GM12892 (cell line): ENCODE results near the gene VAMP3. TPM values are rescaled to one million over a fixed set of nuclear protein-coding genes. Genes with fewer than 3 reads are reported as not detected.

ENCODE experiments used
- DNase-seq: peaks from one replicate; pipeline ENCODE4 v3.0.0; 2011; ENCODE audit not compliant: insufficient read length
- FAIRE-seq: peaks from 2 replicates; lab custom pipeline; 2011; peaks lifted over from hg19 to GRCh38; lab: Jason Lieb, UNC
- POLR2A ChIP-seq: IDR thresholded peaks from 2 replicates; pipeline ENCODE4 v1.6.1; 2011; ENCODE audit warnings: low read depth, low read length, control low read depth
- POLR2AphosphoS5 ChIP-seq: IDR thresholded peaks from 2 replicates; pipeline ENCODE4 v1.6.1; 2011; ENCODE audit warnings: low read depth, low read length, control low read depth
- TAF1 ChIP-seq: IDR thresholded peaks from 2 replicates; pipeline ENCODE4 v1.6.1; 2011; ENCODE audit warnings: low read depth, mild to moderate bottlenecking, control low read depth, low read length, borderline replicate concordance
- polyA plus RNA-seq: library from polyadenylated mRNA; unstranded; fragments of >200 nt; gene quantifications from one replicate; pipeline ENCODE4 v1.2.1, GENCODE V29; 2012; ENCODE audit warnings: missing spikeins, inconsistent platforms; ENCODE audit not compliant: missing spikeins

Gene VAMP3
- 8.5 TPM for polyA plus RNA-seq

GRCh38 chr1:7770997-7771822, at the start of gene VAMP3:
Gene VAMP3, plus strand, starts transcription at chr1:7771296. Its CDS starts 88 bp downstream, at chr1:7771384.
- DNase-seq (peak; percentile 91), FAIRE-seq (peak; percentile 98)
- TF ChIP-seq POLR2A = peak; percentile 59; the same call in 1 of the 2 replicates
- no peak for TF ChIP-seq TAF1

- FAIRE-seq (no peak), DNase-seq (no peak)
- TF ChIP-seq TAF1 (no peak), POLR2A (no peak), POLR2AphosphoS5 (no peak)
These were observed 49.0 kb upstream of the VAMP3 start for GRCh38 chr1:7721940-7722669.

- TF ChIP-seq POLR2AphosphoS5 (no peak), POLR2A (no peak), TAF1 (no peak)
- DNase-seq (no peak), FAIRE-seq (no peak)
These were observed 48.5 kb upstream of the VAMP3 start for GRCh38 chr1:7722670-7723012.

- DNase-seq (no peak), FAIRE-seq (no peak)
- TF ChIP-seq TAF1 (no peak), POLR2AphosphoS5 (no peak), POLR2A (no peak)
These were observed 44.5 kb upstream of the VAMP3 start for GRCh38 chr1:7726623-7727022.

GRCh38 chr1:7727809-7728471, 43.2 kb upstream of the VAMP3 start:
- FAIRE-seq (no peak), DNase-seq (no peak)
- TF ChIP-seq POLR2AphosphoS5 = no peak
- no peak for TF ChIP-seq POLR2A

- FAIRE-seq (no peak), DNase-seq (no peak)
- TF ChIP-seq POLR2AphosphoS5 (no peak), TAF1 (no peak), POLR2A (no peak)
These were observed 41.3 kb upstream of the VAMP3 start for GRCh38 chr1:7729761-7730160.

- FAIRE-seq = no peak
- TF ChIP-seq POLR2A = no peak
These were observed 38.8 kb upstream of the VAMP3 start for GRCh38 chr1:7732331-7732730.

GRCh38 chr1:7733276-7733675, 37.8 kb upstream of the VAMP3 start:
- FAIRE-seq (no peak), DNase-seq (no peak)
- TF ChIP-seq POLR2AphosphoS5 (no peak), TAF1 (no peak), POLR2A (no peak)

More at GRCh38 chr1:7732331-7732730, 38.8 kb upstream of the VAMP3 start:
- DNase-seq = no peak

- no peak for DNase-seq
- FAIRE-seq = no peak
- TF ChIP-seq POLR2A (no peak), POLR2AphosphoS5 (no peak), TAF1 (no peak)
These were observed 33.1 kb upstream of the VAMP3 start for GRCh38 chr1:7738044-7738443.

- no peak for TF ChIP-seq TAF1
- TF ChIP-seq POLR2A = no peak
- TF ChIP-seq POLR2AphosphoS5 = no peak
- DNase-seq (no peak), FAIRE-seq (no peak)
These were observed 27.8 kb upstream of the VAMP3 start for GRCh38 chr1:7743346-7743745.

- FAIRE-seq (no peak), DNase-seq (no peak)
- TF ChIP-seq POLR2A = no peak
- no peak for TF ChIP-seq POLR2AphosphoS5
- no peak for TF ChIP-seq TAF1
These were observed 26.2 kb upstream of the VAMP3 start for GRCh38 chr1:7744882-7745281.

GRCh38 chr1:7745783-7746182, 25.3 kb upstream of the VAMP3 start:
- no peak for TF ChIP-seq TAF1
- TF ChIP-seq POLR2A = no peak
- no peak for TF ChIP-seq POLR2AphosphoS5
- DNase-seq (no peak), FAIRE-seq (no peak)
